HepG2 (cell line): ENCODE results near the gene AKR7A2.

Experiments used
- ARNT2 ChIP-seq: sonication (generic); formaldehyde crosslinking; IDR thresholded peaks from 2 replicates; pipeline ENCODE4 v1.8.0; 2022; ENCODE audit warnings: mild to moderate bottlenecking, low read depth, missing genetic modification reagents, moderate library complexity
- BRCA1 ChIP-seq: sonication (generic); formaldehyde crosslinking; IDR thresholded peaks from 2 replicates; pipeline ENCODE4 v1.4.0; 2020; ENCODE audit warnings: missing genetic modification reagents
- FOSL1 ChIP-seq: sonication (generic); formaldehyde crosslinking; IDR thresholded peaks from 2 replicates; pipeline ENCODE4 v1.9.0; 2021; ENCODE audit warnings: missing genetic modification reagents, borderline replicate concordance
- FOXM1 ChIP-seq: sonication (generic); formaldehyde crosslinking; IDR thresholded peaks from 2 replicates; pipeline ENCODE4 v1.5.0; 2020; ENCODE audit warnings: missing genetic modification reagents
- KLF12 ChIP-seq: sonication (generic); formaldehyde crosslinking; IDR thresholded peaks from 2 replicates; pipeline ENCODE4 v1.4.0; 2020; ENCODE audit warnings: missing genetic modification reagents, borderline replicate concordance
- POLR2A ChIP-seq, 2 experiments: IDR thresholded peaks; 2 replicates each; pipeline ENCODE4 v1.6.1; 2011; ENCODE audit warnings: low read depth in 2 of 2, low read length in 2 of 2, mild to moderate bottlenecking in 1 of 2, moderate library complexity in 1 of 2; ENCODE audit not compliant: insufficient read depth in 1 of 2
- RFX5 ChIP-seq: IDR thresholded peaks from 2 replicates; pipeline ENCODE4 v1.6.1; 2011; ENCODE audit warnings: low read depth, low read length, improper control_type of control experiment
- SP1 ChIP-seq, 2 experiments: fragments of 450-650 bp in 1 of 2; sonication (generic) in 1 of 2; formaldehyde crosslinking in 1 of 2; IDR thresholded peaks; 2 replicates each; pipeline versions ENCODE4 v1.4.0 to v1.6.1; 2016 to 2020; ENCODE audit warnings: missing genetic modification reagents in 1 of 2
- TCF7L2 ChIP-seq: IDR thresholded peaks from 2 replicates; pipeline ENCODE4 v1.6.1; 2011; ENCODE audit warnings: mild to moderate bottlenecking, low read depth, low read length, moderate library complexity
- ZBTB3 ChIP-seq: sonication (generic); formaldehyde crosslinking; IDR thresholded peaks from 2 replicates; pipeline ENCODE4 v1.4.0; 2020; ENCODE audit warnings: low read depth, mild to moderate bottlenecking, moderate library complexity, missing genetic modification reagents, borderline replicate concordance
- ZSCAN30 ChIP-seq: sonication (generic); formaldehyde crosslinking; IDR thresholded peaks from 2 replicates; pipeline ENCODE4 v1.5.0; 2020; ENCODE audit warnings: mild to moderate bottlenecking, missing genetic modification reagents
- TF ChIP-seq, protein P1 (sequence below): sonication (generic); formaldehyde crosslinking; IDR thresholded peaks from 2 replicates; pipeline ENCODE4 v1.5.0; 2020; ENCODE audit warnings: mild to moderate bottlenecking, missing genetic modification reagents, moderate library complexity

DNA sequence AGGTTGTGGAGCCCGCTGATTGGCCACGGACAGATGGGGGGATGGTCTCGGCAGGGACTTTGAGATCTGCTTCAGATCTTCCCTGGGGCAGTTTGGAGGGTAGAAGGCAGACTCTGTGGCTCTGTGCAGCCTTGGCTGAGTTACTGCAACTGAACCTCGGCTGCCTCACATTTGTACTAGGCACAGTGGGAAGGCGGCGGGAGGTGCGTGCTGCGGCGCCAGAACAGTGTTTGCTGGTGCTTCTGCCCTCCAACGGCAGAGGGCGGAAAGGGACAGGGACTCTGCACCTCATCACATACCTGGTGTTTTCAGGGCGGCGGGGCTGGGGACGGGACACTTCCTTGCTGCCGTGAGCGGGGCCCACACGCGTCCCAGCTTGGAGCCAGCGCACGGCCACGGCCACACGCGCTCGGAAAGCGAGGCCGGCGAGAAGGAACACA lies 26.4 kb upstream of the AKR7A2 start:
- TF ChIP-seq SP1 (IDR thresholded peaks at IDR 0.05) (no peak), SP1 (CRISPR knock-in tag; IDR thresholded peaks at IDR 0.05) (no peak), FOSL1 (no peak), BRCA1 (CRISPR knock-in tag) (no peak), KLF12 (no peak), RFX5 (no peak), ZBTB3 (no peak), TCF7L2 (no peak), ZSCAN30 (CRISPR knock-in tag) (no peak), ARNT2 (CRISPR knock-in tag) (no peak), FOXM1 (no peak), POLR2A (IDR thresholded peaks at IDR 0.05; ENCODE audit: insufficient read depth in 1 of 2, low read depth in 2 of 2, low read length in 2 of 2) (peak; percentile 78 to 84)
- TF ChIP-seq, protein P1, sequence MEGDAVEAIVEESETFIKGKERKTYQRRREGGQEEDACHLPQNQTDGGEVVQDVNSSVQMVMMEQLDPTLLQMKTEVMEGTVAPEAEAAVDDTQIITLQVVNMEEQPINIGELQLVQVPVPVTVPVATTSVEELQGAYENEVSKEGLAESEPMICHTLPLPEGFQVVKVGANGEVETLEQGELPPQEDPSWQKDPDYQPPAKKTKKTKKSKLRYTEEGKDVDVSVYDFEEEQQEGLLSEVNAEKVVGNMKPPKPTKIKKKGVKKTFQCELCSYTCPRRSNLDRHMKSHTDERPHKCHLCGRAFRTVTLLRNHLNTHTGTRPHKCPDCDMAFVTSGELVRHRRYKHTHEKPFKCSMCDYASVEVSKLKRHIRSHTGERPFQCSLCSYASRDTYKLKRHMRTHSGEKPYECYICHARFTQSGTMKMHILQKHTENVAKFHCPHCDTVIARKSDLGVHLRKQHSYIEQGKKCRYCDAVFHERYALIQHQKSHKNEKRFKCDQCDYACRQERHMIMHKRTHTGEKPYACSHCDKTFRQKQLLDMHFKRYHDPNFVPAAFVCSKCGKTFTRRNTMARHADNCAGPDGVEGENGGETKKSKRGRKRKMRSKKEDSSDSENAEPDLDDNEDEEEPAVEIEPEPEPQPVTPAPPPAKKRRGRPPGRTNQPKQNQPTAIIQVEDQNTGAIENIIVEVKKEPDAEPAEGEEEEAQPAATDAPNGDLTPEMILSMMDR (CRISPR knock-in tag) = peak; percentile 96
